Ishikawa (cell line): ENCODE results near the gene TM4SF4.

ENCODE experiments used
- CEBPB ChIP-seq: IDR thresholded peaks from 2 replicates; pipeline ENCODE4 v1.6.1; 2012
- CREB1 ChIP-seq: IDR thresholded peaks from 2 replicates; pipeline ENCODE4 v1.6.1; 2012; ENCODE audit warnings: low read depth
- EGR1 ChIP-seq: IDR thresholded peaks from 2 replicates; pipeline ENCODE4 v1.6.1; 2012
- EP300 ChIP-seq: IDR thresholded peaks from 2 replicates; pipeline ENCODE4 v1.6.1; 2012; ENCODE audit warnings: borderline replicate concordance
- FOXM1 ChIP-seq: IDR thresholded peaks from 2 replicates; pipeline ENCODE4 v1.6.1; 2012; ENCODE audit warnings: low read depth, borderline replicate concordance
- MAX ChIP-seq: IDR thresholded peaks from 2 replicates; pipeline ENCODE4 v1.6.1; 2012
- NFIC ChIP-seq: IDR thresholded peaks from 2 replicates; pipeline ENCODE4 v1.6.1; 2012
- RAD21 ChIP-seq: IDR thresholded peaks from 2 replicates; pipeline ENCODE4 v1.6.1; 2012; ENCODE audit warnings: low read depth
- REST ChIP-seq: IDR thresholded peaks from 2 replicates; pipeline ENCODE4 v1.6.1; 2012; ENCODE audit warnings: low read depth, mild to moderate bottlenecking
- TAF1 ChIP-seq: IDR thresholded peaks from 2 replicates; pipeline ENCODE4 v1.6.1; 2012; ENCODE audit warnings: low read depth, mild to moderate bottlenecking
- TCF12 ChIP-seq: IDR thresholded peaks from 2 replicates; pipeline ENCODE4 v1.6.1; 2012; ENCODE audit warnings: low read depth
- TEAD4 ChIP-seq: IDR thresholded peaks from 2 replicates; pipeline ENCODE4 v1.6.1; 2012
- USF1 ChIP-seq: IDR thresholded peaks from 2 replicates; pipeline ENCODE4 v1.6.1; 2012
- YY1 ChIP-seq: IDR thresholded peaks from 2 replicates; pipeline ENCODE4 v1.6.1; 2012; ENCODE audit warnings: low read depth
- ZBTB7A ChIP-seq: IDR thresholded peaks from 2 replicates; pipeline ENCODE4 v1.6.1; 2012; ENCODE audit warnings: low read depth

The TM4SF4 gene

GRCh38 chr3:149551500-149551899, 77.0 kb downstream of the TM4SF4 start:
- TF ChIP-seq CREB1 (no peak), REST (no peak), MAX (no peak), TEAD4 (no peak), TAF1 (no peak), TCF12 (no peak), ZBTB7A (no peak), EP300 (no peak), USF1 (no peak), FOXM1 (no peak), CEBPB (no peak), YY1 (no peak), EGR1 (no peak), RAD21 (no peak), NFIC (no peak)

GRCh38 chr3:149552700-149553099, 78.2 kb downstream of the TM4SF4 start:
- no peak for TF ChIP-seq EP300
- no peak for TF ChIP-seq TAF1
- TF ChIP-seq USF1 = no peak
- TF ChIP-seq EGR1 = no peak
- no peak for TF ChIP-seq NFIC
- no peak for TF ChIP-seq YY1
- no peak for TF ChIP-seq CREB1
- no peak for TF ChIP-seq TCF12
- TF ChIP-seq RAD21 = no peak
- no peak for TF ChIP-seq MAX
- TF ChIP-seq CEBPB = no peak
- TF ChIP-seq ZBTB7A = no peak
- no peak for TF ChIP-seq REST
- TF ChIP-seq FOXM1 = no peak
- TF ChIP-seq TEAD4 = no peak
